GM21447 (cell line): Measurements from ENCODE around the gene SEMA6D.

Experiments
- ATAC-seq: cut with Tn5 transposase; IDR thresholded peaks from one replicate; pipeline ENCODE4 v1.9.1; 2021; ENCODE audit not compliant: unreplicated experiment

Gene SEMA6D

DNA sequence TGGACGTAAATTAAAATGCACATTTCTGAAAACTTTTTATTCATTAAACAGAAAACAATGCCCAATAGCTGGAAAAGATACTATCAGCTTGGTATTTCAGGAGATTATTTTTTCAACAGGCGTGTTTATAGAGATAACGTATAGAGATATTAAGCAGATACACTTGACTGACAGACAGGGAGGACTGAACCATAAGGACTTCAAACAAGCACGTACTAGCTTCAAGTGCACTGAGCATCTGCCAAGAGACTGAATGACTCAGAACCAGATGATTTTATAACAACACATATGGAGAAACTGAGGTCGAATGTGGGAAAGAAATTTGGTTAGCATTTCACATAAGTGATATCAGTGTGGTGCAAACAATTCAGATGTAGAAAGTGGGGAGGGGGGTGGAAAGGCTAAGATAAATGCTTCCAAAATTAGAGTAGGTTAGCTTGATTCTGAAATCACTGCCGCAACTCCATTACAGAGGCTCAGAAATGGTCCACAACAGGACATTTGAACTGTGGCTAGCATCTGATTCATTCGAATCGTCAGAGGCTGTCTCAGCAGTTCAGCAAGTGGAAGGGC lies 103.5 kb downstream of the SEMA6D start:
- ATAC-seq, result no peak

DNA sequence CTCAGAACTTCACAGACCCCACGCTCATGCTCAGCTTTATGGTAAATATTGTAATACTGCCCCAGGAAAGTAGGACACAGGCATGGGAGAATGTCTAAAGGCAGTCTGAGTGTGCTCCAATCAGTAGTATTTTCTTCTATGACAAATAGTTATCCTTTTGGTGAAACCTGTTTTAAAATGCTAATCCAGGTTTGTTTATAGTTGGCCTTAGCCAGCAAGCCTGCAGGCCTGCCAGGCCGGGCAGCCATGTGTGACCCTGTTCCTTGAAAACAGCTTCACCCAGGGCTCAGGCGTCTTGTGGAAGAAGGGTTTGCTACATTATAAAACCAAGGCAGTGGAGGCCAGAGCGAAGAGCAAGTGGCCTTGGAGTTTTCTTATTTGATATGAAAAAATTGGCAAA lies 104.7 kb downstream of the SEMA6D start:
- ATAC-seq, result no peak
